Measurements from ENCODE around the gene ANKRD17.

- TF ChIP-seq POLR2A (IDR thresholded peaks at IDR 0.05) (no peak), CTCF (IDR thresholded peaks at IDR 0.05) (no peak), POLR2AphosphoS5 (IDR thresholded peaks at IDR 0.05) (no peak)
These were observed 204.6 kb downstream of the ANKRD17 start for GRCh38 chr4:73053974-73054480.

Measured in prostate gland (tissue), 2 donors.